CD4-positive, alpha-beta T cell treated with Interferon gamma for 1 hour (primary cell): ENCODE data around the gene DUS3L.
"Not testable (repeated sequence)": the region's sequence is repeated elsewhere in the genome, so short reads cannot be mapped to it uniquely, and the experiment has no call there.

ENCODE experiments used
- DNase-seq: peaks from one replicate; pipeline ENCODE4 v3.0.0-alpha.2; 2020

The DUS3L gene

GRCh38 chr19:5767949-5768348 is 23.0 kb downstream of the DUS3L start:
- no peak for DNase-seq

DNA sequence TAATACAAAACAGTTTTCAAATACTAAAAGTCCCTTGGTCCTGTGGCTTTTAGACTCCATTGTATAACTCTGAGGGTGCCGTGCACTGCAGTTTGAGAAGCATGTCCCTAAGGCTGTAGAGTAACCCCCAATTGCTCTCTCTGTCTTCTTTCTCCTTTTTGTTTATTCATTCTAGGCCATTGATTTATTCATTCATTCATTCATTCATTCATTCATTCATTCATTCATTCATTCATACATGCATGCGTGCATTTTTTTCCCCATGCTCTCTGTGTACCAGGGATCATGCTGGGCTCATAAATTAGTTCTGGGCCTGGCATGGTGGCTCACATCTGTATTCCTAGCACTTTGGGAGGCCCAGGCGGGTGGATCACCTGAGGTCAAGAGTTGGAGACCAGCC is 25.7 kb downstream of the DUS3L start:
- no peak for DNase-seq

GRCh38 chr19:5762608-5763217 is 28.2 kb downstream of the DUS3L start:
- DNase-seq = no peak

DNA sequence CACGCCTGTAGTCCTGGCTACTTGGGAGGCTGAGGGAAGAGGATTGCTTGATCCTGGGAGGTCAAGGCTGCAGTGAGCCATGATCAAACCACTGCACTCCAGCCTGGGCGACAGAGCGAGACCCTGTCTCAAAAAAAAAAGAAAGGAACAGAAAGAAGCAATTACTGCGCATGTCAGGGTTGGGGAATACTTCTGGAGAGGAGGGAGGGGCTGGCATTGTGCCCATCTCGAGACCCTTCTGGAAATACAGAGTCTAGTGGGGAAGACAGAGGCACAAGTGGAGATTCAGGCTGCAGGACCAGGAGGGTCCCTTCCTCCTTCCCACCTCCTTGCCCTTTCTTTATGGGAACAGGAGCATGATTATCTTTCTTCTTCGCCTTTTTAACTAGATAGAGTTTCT is 37.2 kb downstream of the DUS3L start:
- no peak for DNase-seq

DNA sequence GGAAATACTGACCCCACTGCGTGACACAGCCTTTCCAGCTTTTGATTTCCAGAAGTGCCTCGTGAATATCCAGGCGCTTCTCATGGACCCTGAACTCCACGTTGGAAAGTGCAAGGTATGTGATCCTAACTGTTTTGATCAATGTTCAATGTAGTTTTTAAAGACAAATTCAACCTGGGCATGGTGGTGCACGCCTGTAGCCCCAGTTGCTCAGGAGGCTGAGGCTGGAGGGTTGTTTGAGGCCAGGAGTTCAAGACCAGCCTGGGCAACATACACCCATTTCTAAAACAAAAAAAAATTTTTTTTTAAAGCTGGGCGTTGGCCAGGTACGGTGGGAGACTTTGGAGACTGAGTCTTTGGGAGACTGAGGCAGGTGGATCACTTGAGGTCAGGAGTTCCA is 39.3 kb downstream of the DUS3L start:
- DNase-seq = no peak

DNA sequence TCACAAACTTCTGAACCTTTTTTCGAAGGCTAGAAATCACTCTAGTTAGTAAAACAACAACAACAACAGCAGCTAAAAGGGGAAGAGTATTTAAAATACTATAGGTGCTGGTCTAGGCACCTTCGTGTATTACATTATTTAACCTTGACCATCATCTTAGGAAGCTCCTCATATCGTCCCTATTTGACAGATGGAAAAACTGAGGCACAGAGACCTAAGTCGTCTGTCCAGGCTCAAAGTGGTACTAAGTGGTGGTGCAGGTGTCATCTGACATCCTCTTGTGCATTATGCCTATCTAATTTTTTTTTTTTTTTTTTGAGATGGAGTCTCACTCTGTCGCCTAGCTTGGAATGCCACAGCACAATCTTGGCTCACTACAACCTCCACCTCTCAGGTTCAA is 41.5 kb downstream of the DUS3L start:
- no peak for DNase-seq

GRCh38 chr19:5748920-5749319 is 42.0 kb downstream of the DUS3L start:
- not testable (repeated sequence) for DNase-seq

- DNase-seq = not testable (repeated sequence)
Measured at GRCh38 chr19:5744999-5745398, 46.0 kb downstream of the DUS3L start.

DNA sequence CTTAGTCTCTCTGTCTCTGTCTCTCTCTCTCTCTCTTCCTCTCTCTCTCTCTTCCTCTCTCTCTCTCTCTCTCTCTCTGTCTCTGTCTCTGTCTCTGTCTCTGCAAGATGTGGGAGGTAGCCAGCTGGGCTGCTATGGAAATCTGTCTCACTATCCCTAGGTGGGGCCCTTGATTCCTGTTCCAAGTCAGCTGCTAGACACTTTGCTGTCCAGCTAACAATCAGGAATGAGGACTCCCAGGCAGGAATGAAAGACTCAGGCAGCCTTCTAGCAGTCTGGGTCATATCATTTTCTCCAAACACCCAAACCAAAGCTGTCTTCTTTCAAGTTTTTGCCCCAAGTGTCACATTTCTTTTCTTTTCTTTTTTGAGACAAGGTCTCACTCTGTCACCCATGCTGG is 47.3 kb downstream of the DUS3L start:
- no peak for DNase-seq

DNA sequence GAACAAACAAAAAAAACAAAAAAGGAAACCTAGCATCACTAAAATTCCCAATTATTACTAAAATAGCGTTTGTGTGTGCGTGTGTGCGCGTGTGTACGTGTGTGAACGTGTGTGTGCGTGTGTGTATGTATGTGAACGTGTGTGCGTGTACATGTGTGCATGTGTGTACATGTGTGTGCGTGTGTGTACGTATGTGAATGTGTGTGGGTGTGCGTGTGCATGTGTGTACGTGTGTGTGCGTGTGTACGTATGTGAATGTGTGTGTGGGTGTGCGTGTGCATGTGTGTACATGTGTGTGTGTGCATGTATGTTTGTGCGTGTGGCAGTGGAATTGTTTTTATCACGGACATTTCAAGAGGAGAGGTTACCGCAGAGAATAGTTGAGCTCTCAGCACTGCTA is 48.9 kb downstream of the DUS3L start:
- DNase-seq = no peak

GRCh38 chr19:5738423-5738822 is 52.5 kb downstream of the DUS3L start:
- DNase-seq = no peak
